Lower leg skin (tissue), 3 donors: ENCODE results near the gene HAUS2.

Source experiments
- CTCF ChIP-seq, 3 donors: fragments of 450-650 bp; IDR thresholded peaks; one replicate each; pipeline ENCODE4 v1.5.1; 2016; ENCODE audit warnings: antibody characterized with exemption in 3 of 3, mild to moderate bottlenecking in 3 of 3, moderate library complexity in 2 of 3
- POLR2A ChIP-seq, 2 donors: fragments of 450-650 bp; IDR thresholded peaks; one replicate each; pipeline ENCODE4 v1.6.1; 2016 to 2017; ENCODE audit warnings: antibody characterized with exemption in 2 of 2, mild to moderate bottlenecking in 1 of 2, moderate library complexity in 1 of 2

- no peak for TF ChIP-seq CTCF (IDR thresholded peaks at IDR 0.05)
- TF ChIP-seq POLR2A (IDR thresholded peaks at IDR 0.05): no peak
These were observed 15.4 kb upstream of the HAUS2 start for GRCh38 chr15:42533246-42533645.
